Sigmoid colon (tissue), 3 donors: ENCODE results near the gene TLR6.
"Not testable (repeated sequence)": the region's sequence is repeated elsewhere in the genome, so short reads cannot be mapped to it uniquely, and the experiment has no call there.

ENCODE experiments used
- POLR2A ChIP-seq, 2 donors: fragments of 450-650 bp; IDR thresholded peaks; one replicate each; pipeline ENCODE4 v1.6.1; 2016; ENCODE audit warnings: antibody characterized with exemption in 2 of 2, mild to moderate bottlenecking in 2 of 2, moderate library complexity in 2 of 2
- TF ChIP-seq, protein P1 (sequence below), 4 experiments: fragments of 450-650 bp in 3 of 4; fragments of 200-600 bp in 1 of 4; IDR thresholded peaks; one replicate each; pipeline ENCODE4 v1.5.1; 2016 to 2019; ENCODE audit warnings: antibody characterized with exemption in 4 of 4, mild to moderate bottlenecking in 3 of 4, moderate library complexity in 2 of 4

DNA sequence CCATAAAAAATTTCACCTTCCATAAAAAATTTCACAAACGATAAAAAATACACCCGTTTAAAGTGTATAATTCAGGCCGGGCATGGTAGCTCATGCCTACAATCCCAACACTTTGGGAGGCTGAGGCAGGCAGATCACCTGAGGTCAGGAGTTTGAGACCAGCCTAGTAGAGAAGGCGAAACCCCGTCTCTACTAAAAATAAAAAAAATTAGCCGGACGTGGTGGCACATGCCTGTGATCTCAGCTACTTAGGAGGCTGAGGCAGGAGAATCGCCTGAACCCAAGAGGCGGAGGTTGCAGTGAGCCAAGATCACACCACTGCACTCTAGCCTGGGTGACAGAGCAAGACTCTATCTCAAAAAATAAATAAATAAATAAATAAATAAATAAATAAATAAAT, 50.4 kb downstream of the TLR6 start:
- TF ChIP-seq, protein P1, sequence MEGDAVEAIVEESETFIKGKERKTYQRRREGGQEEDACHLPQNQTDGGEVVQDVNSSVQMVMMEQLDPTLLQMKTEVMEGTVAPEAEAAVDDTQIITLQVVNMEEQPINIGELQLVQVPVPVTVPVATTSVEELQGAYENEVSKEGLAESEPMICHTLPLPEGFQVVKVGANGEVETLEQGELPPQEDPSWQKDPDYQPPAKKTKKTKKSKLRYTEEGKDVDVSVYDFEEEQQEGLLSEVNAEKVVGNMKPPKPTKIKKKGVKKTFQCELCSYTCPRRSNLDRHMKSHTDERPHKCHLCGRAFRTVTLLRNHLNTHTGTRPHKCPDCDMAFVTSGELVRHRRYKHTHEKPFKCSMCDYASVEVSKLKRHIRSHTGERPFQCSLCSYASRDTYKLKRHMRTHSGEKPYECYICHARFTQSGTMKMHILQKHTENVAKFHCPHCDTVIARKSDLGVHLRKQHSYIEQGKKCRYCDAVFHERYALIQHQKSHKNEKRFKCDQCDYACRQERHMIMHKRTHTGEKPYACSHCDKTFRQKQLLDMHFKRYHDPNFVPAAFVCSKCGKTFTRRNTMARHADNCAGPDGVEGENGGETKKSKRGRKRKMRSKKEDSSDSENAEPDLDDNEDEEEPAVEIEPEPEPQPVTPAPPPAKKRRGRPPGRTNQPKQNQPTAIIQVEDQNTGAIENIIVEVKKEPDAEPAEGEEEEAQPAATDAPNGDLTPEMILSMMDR (IDR thresholded peaks at IDR 0.05): not testable (repeated sequence)
- not testable (repeated sequence) for TF ChIP-seq POLR2A (IDR thresholded peaks at IDR 0.05)
